ENCODE measurements around the gene BCL11B. TPM values are rescaled to one million over a fixed set of nuclear protein-coding genes. Genes with fewer than 3 reads are reported as not detected.

BCL11B gene
- total RNA-seq, 6 experiments from 2014 or later, result 0.06 to 0.14 (median 0.10) TPM; not detected in 2

DNA sequence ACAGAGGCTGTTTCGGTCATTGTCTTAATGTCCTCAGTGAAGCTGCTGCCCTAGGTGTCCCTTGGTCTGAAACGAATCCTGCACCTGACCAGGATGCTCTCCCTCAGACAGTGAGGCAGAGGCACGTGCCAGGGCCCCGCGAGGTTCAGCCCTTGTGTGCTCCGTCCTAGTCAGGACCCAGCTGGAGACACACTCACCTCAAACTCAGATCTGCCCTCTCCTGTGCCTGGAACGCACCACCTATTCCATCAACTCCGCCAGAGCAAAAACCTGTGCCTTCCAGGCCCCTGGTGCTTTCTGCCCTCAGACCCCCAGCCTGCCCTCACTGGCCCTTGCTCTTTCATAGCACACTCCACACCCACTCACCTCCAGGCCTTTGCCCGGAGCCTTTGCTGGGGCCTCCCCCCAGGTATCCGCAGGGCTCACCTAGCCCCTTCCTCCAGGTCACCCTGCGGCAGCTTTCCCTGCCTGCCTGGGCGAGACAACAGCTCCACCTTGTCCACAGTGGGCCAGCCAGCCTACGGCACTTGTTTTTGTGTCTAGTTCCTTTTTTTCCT lies 150.6 kb downstream of the BCL11B start:
- Mint-ChIP-seq H3K4me1 (ENCODE audit: low read depth) (no peaks in the 10 kb centered on the region), H3K27ac (no peak overlapping the region), H3K27me3 (ENCODE audit: insufficient read depth) (peaks cover 8% of the 10 kb centered on the region), H3K9me3 (peaks cover 31% of the 10 kb centered on the region; the same call in 1 of the 2 replicates), H3K36me3 (ENCODE audit: low read depth) (no peaks in the 10 kb centered on the region), H3K4me3 (no peak overlapping the region)
- no peak for DNase-seq
- TF ChIP-seq, protein P1, sequence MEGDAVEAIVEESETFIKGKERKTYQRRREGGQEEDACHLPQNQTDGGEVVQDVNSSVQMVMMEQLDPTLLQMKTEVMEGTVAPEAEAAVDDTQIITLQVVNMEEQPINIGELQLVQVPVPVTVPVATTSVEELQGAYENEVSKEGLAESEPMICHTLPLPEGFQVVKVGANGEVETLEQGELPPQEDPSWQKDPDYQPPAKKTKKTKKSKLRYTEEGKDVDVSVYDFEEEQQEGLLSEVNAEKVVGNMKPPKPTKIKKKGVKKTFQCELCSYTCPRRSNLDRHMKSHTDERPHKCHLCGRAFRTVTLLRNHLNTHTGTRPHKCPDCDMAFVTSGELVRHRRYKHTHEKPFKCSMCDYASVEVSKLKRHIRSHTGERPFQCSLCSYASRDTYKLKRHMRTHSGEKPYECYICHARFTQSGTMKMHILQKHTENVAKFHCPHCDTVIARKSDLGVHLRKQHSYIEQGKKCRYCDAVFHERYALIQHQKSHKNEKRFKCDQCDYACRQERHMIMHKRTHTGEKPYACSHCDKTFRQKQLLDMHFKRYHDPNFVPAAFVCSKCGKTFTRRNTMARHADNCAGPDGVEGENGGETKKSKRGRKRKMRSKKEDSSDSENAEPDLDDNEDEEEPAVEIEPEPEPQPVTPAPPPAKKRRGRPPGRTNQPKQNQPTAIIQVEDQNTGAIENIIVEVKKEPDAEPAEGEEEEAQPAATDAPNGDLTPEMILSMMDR (IDR thresholded peaks at IDR 0.05), result no peak

DNA sequence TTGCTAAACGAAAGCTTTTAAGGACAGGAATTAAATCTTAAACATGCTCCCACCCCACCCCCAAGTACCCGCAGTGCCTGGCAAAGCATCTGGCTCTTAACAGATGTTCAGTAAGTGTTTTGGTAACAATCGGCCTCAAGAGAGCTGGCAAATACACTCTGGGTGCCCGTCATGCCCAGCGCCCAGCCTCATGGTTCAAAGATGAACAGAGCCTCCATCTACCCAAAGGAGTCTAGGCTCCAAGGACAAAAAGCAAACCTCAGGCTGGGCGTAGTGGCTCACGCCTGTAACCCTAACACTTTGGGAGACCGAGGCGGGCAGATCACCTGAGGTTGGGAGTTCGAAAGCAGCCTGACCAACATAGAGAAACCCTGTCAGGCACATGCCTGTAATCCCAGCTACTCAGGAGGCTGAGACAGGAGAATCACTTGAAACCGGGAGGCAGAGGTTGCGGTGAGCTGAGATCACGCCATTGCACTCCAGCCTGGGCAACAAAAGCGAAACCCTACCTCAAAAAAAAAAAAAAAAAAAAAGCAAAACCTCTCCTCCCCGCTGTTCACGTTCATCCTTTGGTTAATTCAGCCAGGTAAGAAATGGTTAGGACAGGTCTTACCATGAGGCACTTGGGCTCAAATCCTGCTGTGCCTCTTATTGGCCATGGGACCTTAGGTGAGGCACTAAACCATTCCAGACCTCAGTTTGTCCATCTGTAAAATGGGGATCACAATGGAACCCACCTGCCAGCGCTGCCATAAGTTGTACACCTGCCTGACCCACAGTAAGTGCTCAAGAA lies 151.3 kb downstream of the BCL11B start:
- H3K9me3 Mint-ChIP-seq, result peaks cover 31% of the 10 kb centered on the region; the same call in 1 of the 2 replicates
- no peak overlapping the region for H3K27ac Mint-ChIP-seq
- TF ChIP-seq, protein P1 (IDR thresholded peaks at IDR 0.05), result no peak
- no peak for DNase-seq
- H3K4me1 Mint-ChIP-seq (ENCODE audit: low read depth), result no peaks in the 10 kb centered on the region
- H3K27me3 Mint-ChIP-seq (ENCODE audit: insufficient read depth), result peaks cover 8% of the 10 kb centered on the region
- H3K4me3 Mint-ChIP-seq, result no peak overlapping the region
- H3K36me3 Mint-ChIP-seq (ENCODE audit: low read depth), result no peaks in the 10 kb centered on the region

- peaks cover 8% of the 10 kb centered on the region for H3K27me3 Mint-ChIP-seq (ENCODE audit: insufficient read depth)
- DNase-seq, result no peak
These were observed 152.2 kb downstream of the BCL11B start for GRCh38 chr14:99119554-99120525.

More at GRCh38 chr14:99119554-99120525, 152.2 kb downstream of the BCL11B start:
- Mint-ChIP-seq H3K4me1 (ENCODE audit: low read depth) (no peaks in the 10 kb centered on the region), H3K9me3 (peaks cover 24% of the 10 kb centered on the region; the same call in 1 of the 2 replicates), H3K36me3 (ENCODE audit: low read depth) (no peaks in the 10 kb centered on the region), H3K4me3 (no peak overlapping the region), H3K27ac (no peak overlapping the region)
- TF ChIP-seq, protein P1 (IDR thresholded peaks at IDR 0.05), result no peak

Other genes with a start within 250 kb of the BCL11B start
- gene SETD3, start 208.7 kb upstream of the BCL11B start, total RNA-seq (2021; fragmentation: NEBNext Ultra II Directional; extraction: Animal tissue kit (Norgen Biotek cat#: 25700)), result 10 to 100 TPM; 42.1 to 53.9 (median 47.0) TPM
- 10 to 100 TPM; 74.9 to 93.1 (median 86.4) TPM for gene CCNK, start 209.2 kb upstream of the BCL11B start, total RNA-seq (2021; fragmentation: NEBNext Ultra II Directional; extraction: Animal tissue kit (Norgen Biotek cat#: 25700))

Measured in HFFc6 (cell line).